B cell (primary cell): ENCODE results near the gene CBARP. TPM values are rescaled to one million over a fixed set of nuclear protein-coding genes. Genes with fewer than 3 reads are reported as not detected.

ENCODE experiments used
- ATAC-seq: fragments of 200-7000 bp; cut with Tn5 transposase; one replicate; pipeline ENCODE4 v1.10.0; 2021; ENCODE audit warnings: low read depth, mild to moderate bottlenecking, moderate number of reproducible peaks, moderate library complexity
- CTCF ChIA-PET: fragments of 350-600 bp; sonication (Branson Sonifier 250); formaldehyde crosslinking; loops from one replicate; lab custom pipeline; 2021; ENCODE audit warnings: antibody characterized with exemption, inconsistent platforms; lab: Charles Lee
- POLR2A ChIA-PET: fragments of 350-600 bp; sonication (Branson Sonifier 250); formaldehyde crosslinking; loops from one replicate; lab custom pipeline; 2021; ENCODE audit warnings: antibody characterized with exemption; lab: Charles Lee
- DNase-seq: peaks from one replicate; pipeline ENCODE4 v3.0.0; 2013
- H2AFZ ChIP-seq: 2 replicates; pipeline ENCODE4 v1.6.1; 2012; ENCODE audit warnings: mild to moderate bottlenecking, low read depth, low read length; ENCODE audit not compliant: insufficient read depth, poor library complexity, severe bottlenecking
- H3K27ac ChIP-seq, 2 donors: 1 replicate in 1 of 2; 2 replicates in 1 of 2; pipeline ENCODE4 v1.5.1; 2012 to 2013; ENCODE audit warnings: low read length in 2 of 2, mild to moderate bottlenecking in 2 of 2, moderate library complexity in 1 of 2
- H3K27me3 ChIP-seq, 4 experiments: fragments of 200-600 bp in 1 of 4; sonication (generic) in 1 of 4; replicated peaks in 1 of 4; 1 replicate in 2 of 4; 2 replicates in 2 of 4; pipeline versions ENCODE4 v1.6.1 to v1.7.0; 2013 to 2016; ENCODE audit warnings: low read length in 3 of 4, mild to moderate bottlenecking in 2 of 4, mixed read lengths in 1 of 4, moderate library complexity in 1 of 4; ENCODE audit not compliant: insufficient read depth in 4 of 4, control insufficient read depth in 3 of 4; ENCODE audit errors: control extremely low read depth in 1 of 4
- H3K36me3 ChIP-seq, 2 experiments: replicated peaks in 1 of 2; 1 replicate in 1 of 2; 2 replicates in 1 of 2; pipeline versions ENCODE4 v1.6.1 to v1.7.1; 2013; ENCODE audit warnings: low read length in 1 of 2; ENCODE audit not compliant: insufficient read depth in 2 of 2, control insufficient read depth in 1 of 2; ENCODE audit errors: control extremely low read depth in 1 of 2, extremely low read depth in 1 of 2
- H3K4me1 ChIP-seq, 2 donors: fragments of 200-600 bp in 1 of 2; sonication (generic) in 1 of 2; 1 replicate in 1 of 2; 2 replicates in 1 of 2; pipeline versions ENCODE4 v1.5.1 to v1.6.1; 2013 to 2017; ENCODE audit warnings: low read length in 2 of 2; ENCODE audit not compliant: control insufficient read depth in 2 of 2, insufficient read depth in 2 of 2
- H3K4me2 ChIP-seq: replicated peaks from 2 replicates; pipeline ENCODE3; 2012; ENCODE audit warnings: mild to moderate bottlenecking, low read depth, low read length; ENCODE audit not compliant: poor library complexity, severe bottlenecking
- H3K4me3 ChIP-seq, 5 experiments: fragments of 200-600 bp in 1 of 5; sonication (generic) in 1 of 5; 1 replicate in 3 of 5; 2 replicates in 2 of 5; pipeline versions ENCODE4 v1.5.1 to v1.7.0; 2011 to 2016; ENCODE audit warnings: low read length in 4 of 5, mild to moderate bottlenecking in 4 of 5, low read depth in 2 of 5, control low read depth in 1 of 5, moderate library complexity in 1 of 5; ENCODE audit not compliant: insufficient read depth in 1 of 5; ENCODE audit errors: control extremely low read depth in 1 of 5, extremely low read depth in 1 of 5
- H3K79me2 ChIP-seq: fragments of 200-600 bp; sonication (generic); one replicate; pipeline ENCODE4 v1.6.0; 2016; ENCODE audit warnings: low read length; ENCODE audit not compliant: control insufficient read depth, insufficient read depth
- H3K9ac ChIP-seq: fragments of 200-600 bp; sonication (generic); 2 replicates; pipeline ENCODE4 v1.6.1; 2017; ENCODE audit warnings: mild to moderate bottlenecking, low read length, moderate library complexity
- H3K9me3 ChIP-seq, 3 donors: one replicate each; pipeline versions ENCODE4 v1.6.1 to v1.7.1; 2013; ENCODE audit warnings: low read length in 2 of 3; ENCODE audit not compliant: control insufficient read depth in 2 of 3, insufficient read depth in 1 of 3; ENCODE audit errors: control extremely low read depth in 1 of 3
- H4K20me1 ChIP-seq: 2 replicates; pipeline ENCODE4 v1.6.0; 2012; ENCODE audit warnings: mild to moderate bottlenecking, low read length; ENCODE audit not compliant: insufficient read depth, control insufficient read depth, poor library complexity, severe bottlenecking
- H3K27ac Mint-ChIP-seq: one replicate; pipeline ENCODE4 v1.8.0; 2021; ENCODE audit warnings: mixed read lengths
- H3K27me3 Mint-ChIP-seq: one replicate; pipeline ENCODE4 v1.8.0; 2021; ENCODE audit warnings: mixed read lengths
- H3K4me1 Mint-ChIP-seq: one replicate; pipeline ENCODE4 v1.8.0; 2021; ENCODE audit warnings: mixed read lengths
- H3K4me3 Mint-ChIP-seq: one replicate; pipeline ENCODE4 v1.8.0; 2021; ENCODE audit warnings: mixed read lengths
- H3K9me3 Mint-ChIP-seq: one replicate; pipeline ENCODE4 v1.8.0; 2022; ENCODE audit warnings: mixed read lengths; ENCODE audit not compliant: insufficient read depth
- EZH2 ChIP-seq: IDR thresholded peaks from 2 replicates; pipeline ENCODE4 v1.6.1; 2012; ENCODE audit warnings: borderline replicate concordance, low read depth, mild to moderate bottlenecking, moderate library complexity, low read length; ENCODE audit not compliant: insufficient read depth, poor library complexity, severe bottlenecking
- WGBS: methylation state at CpG from one replicate; pipeline ENCODE4 v1.1.5; 2013; ENCODE audit warnings: missing lambda C conversion rate; ENCODE audit not compliant: insufficient coverage; 5-methylcytosine and 5-hydroxymethylcytosine counted together
- intact Hi-C: fragments of 100-400 bp; cut with micrococcal nuclease; formaldehyde crosslinking; loops from one replicate; pipeline ENCODE4 v1.10.0; 2022
- polyA plus RNA-seq: library from polyadenylated mRNA; depleted of rRNA; stranded (reverse); fragments of >200 nt; gene quantifications from 2 replicates; pipeline ENCODE4 v1.2.3, GENCODE V29; 2012
- total RNA-seq, 2 donors: library from RNA; stranded (reverse); fragments of 120-200 nt in 1 of 2; gene quantifications; 1 replicate in 1 of 2; 2 replicates in 1 of 2; pipeline versions ENCODE4 v1.2.3 to v1.2.4, GENCODE V29; 2013 to 2022
- TF ChIP-seq, protein P1 (sequence below): fragments of 200-600 bp; IDR thresholded peaks from one replicate; pipeline ENCODE4 v1.8.0; 2022; ENCODE audit warnings: antibody characterized with exemption, mild to moderate bottlenecking

CBARP gene
- total and polyA plus RNA-seq, 2 donors (not counting 1 experiment from before 2014, with no cell fraction given) = not detected

DNA sequence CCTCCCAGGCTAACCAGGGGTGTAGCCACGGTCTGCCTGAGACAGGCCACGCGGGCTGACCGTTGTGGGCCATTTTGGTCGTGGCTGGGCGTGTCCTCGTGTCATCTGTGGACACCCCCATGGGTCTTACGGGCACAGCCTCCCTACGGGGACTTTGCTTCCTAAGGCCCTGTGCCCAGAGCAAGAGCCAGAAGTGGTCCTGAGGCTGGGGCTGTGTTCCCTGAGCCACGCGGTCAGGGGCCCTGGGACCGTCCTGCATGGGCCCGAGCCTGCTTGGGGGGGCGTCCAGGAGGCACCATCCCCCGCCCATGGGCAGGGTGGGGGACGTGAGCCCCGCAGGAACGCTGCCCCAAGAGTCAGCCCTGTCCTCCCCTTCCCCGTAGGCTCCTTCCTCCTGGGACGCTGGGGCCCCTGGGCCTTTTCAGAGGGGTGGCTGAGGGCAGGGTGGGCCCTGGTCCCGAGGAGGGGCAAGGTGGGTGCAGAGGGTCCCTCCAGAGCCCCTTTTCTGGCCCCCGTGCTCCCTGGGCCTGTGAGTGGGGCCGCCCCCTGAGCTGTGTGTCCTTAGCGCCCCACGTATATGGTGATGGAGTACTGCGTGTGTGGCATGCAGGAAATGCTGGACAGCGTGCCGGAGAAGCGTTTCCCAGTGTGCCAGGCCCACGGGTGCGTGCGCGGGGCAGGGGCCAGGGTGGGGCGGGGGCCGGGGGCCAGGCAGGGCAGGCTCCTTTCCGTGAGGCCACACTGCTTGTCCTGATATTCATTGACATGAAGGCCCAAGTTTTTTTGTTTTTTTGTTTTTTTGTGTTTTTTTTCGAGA, 18.8 kb downstream of the CBARP start:
- intact Hi-C loops = no loop called here
- Histone ChIP-seq H4K20me1 (peaks cover 80% of the 10 kb centered on the region), H3K4me2 (no peak overlapping the region), H3K4me3 (no peak overlapping the region), H3K9me3 (no peaks in the 10 kb centered on the region), H3K36me3 (peaks cover 0 to 29% of the 10 kb centered on the region in 2 experiments), H3K4me1 (peaks cover 4 to 7% of the 10 kb centered on the region in 2 donors), H2AFZ (no peak overlapping the region), H3K9ac (no peak overlapping the region), H3K27ac (no peak overlapping the region), H3K79me2 (peaks cover 67% of the 10 kb centered on the region), H3K27me3 (no peaks in the 10 kb centered on the region)
- WGBS = 96% methylated on average over 33 of the region's 37 CpGs
- no peaks in the 10 kb centered on the region for H3K9me3 Mint-ChIP-seq
- POLR2A ChIA-PET = interaction anchor here (0.8 kb wide), 1 partner anchor 200 kb away, joined by 3 read pairs; no protein-coding TSS in a partner anchor
- DNase-seq = no peak
- no peak for ATAC-seq
- no peaks in the 10 kb centered on the region for H3K27me3 Mint-ChIP-seq
- H3K27ac Mint-ChIP-seq = no peak overlapping the region
- H3K4me1 Mint-ChIP-seq = peaks cover 8% of the 10 kb centered on the region
- TF ChIP-seq, protein P1, sequence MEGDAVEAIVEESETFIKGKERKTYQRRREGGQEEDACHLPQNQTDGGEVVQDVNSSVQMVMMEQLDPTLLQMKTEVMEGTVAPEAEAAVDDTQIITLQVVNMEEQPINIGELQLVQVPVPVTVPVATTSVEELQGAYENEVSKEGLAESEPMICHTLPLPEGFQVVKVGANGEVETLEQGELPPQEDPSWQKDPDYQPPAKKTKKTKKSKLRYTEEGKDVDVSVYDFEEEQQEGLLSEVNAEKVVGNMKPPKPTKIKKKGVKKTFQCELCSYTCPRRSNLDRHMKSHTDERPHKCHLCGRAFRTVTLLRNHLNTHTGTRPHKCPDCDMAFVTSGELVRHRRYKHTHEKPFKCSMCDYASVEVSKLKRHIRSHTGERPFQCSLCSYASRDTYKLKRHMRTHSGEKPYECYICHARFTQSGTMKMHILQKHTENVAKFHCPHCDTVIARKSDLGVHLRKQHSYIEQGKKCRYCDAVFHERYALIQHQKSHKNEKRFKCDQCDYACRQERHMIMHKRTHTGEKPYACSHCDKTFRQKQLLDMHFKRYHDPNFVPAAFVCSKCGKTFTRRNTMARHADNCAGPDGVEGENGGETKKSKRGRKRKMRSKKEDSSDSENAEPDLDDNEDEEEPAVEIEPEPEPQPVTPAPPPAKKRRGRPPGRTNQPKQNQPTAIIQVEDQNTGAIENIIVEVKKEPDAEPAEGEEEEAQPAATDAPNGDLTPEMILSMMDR = no peak
- TF ChIP-seq EZH2 = no peak
- CTCF ChIA-PET = interaction anchor here (1.7 kb wide), 1 partner anchor 107 kb away, joined by 4 read pairs; no protein-coding TSS in a partner anchor
- H3K4me3 Mint-ChIP-seq = no peak overlapping the region

DNA sequence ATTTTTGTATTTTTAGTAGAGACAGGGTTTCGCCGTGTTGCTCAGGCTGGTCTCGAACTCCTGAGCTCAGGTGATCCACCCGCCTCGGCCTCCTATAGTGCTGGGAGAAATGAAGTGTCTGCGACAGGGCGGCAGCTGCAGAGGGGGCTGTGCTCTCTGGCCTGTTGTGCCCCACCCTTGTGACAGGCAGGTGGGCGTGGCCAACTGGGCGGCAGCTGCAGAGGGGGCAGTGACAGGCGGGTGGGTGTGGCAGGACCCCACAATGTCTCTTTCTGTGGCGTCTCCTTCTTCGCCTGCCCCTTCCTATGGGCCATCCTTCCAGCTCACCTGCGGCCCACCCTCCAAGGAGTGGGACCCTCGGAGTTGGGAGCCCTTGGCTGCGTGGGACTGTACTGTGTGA, 20.4 kb downstream of the CBARP start:
- H3K4me1 ChIP-seq = peaks cover 12 to 15% of the 10 kb centered on the region in 2 donors

More for the DNA sequence above, 20.4 kb downstream of the CBARP start:
- no peak for ATAC-seq
- CTCF ChIA-PET = interaction anchor here (1.2 to 1.7 kb wide), 3 partner anchors 87 to 105 kb away, joined by 4 to 6 read pairs (median 4); no protein-coding TSS in a partner anchor
- H3K4me3 ChIP-seq = no peak overlapping the region
- Mint-ChIP-seq H3K9me3 (no peaks in the 10 kb centered on the region), H3K27ac (peak overlapping the region; percentile 10), H3K27me3 (no peaks in the 10 kb centered on the region), H3K4me3 (no peak overlapping the region), H3K4me1 (peaks cover 15% of the 10 kb centered on the region)
- H3K4me2 ChIP-seq = no peak overlapping the region
- POLR2A ChIA-PET = interaction anchor here (0.6 kb wide), 1 partner anchor 208 kb away, joined by 4 read pairs; no protein-coding TSS in a partner anchor
- H2AFZ ChIP-seq = no peak overlapping the region
- H4K20me1 ChIP-seq = peaks cover 90% of the 10 kb centered on the region
- 90% methylated on average over 15 of the region's 15 CpGs for WGBS
- H3K27ac ChIP-seq = no peak overlapping the region
- H3K9me3 ChIP-seq = no peaks in the 10 kb centered on the region
- DNase-seq = no peak
- intact Hi-C loops = no loop called here
- peaks cover 79% of the 10 kb centered on the region for H3K79me2 ChIP-seq
- TF ChIP-seq, protein P1 = no peak
- TF ChIP-seq EZH2 = no peak
- peaks cover 0 to 22% of the 10 kb centered on the region in 2 experiments for H3K36me3 ChIP-seq
- no peak overlapping the region for H3K9ac ChIP-seq
- no peaks in the 10 kb centered on the region for H3K27me3 ChIP-seq
